ENCODE data around the gene GPX2.

Gene GPX2

DNA sequence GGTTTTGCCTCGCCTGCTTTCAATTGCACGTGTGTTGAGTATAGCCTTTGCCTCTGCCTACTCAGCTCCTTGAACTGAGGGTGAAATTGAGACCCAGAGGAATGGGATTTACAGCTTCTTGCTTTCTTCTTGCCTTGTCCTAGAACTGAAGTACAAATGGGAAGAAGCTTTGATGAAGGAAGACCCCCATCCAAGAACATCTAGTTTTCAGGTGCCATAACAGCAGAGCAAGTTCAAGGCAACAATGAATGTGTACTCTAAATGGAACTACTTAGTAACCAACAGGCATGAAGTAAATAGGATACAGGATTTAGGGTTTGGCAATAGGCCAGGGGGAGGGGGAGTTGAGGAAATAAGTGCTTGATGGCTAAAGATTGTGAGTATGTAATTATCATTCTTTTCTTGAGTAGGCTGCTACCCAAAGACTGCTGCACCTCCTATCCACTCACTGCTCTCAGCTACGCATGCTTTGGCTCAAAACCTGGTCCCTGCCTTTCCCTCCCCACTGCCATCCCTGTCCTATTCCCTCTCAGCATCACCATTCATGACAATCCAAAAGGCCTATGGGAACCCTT, 2.1 kb downstream of the GPX2 start:
- no peak for DNase-seq (ENCODE audit: low read depth, low spot score)

DNA sequence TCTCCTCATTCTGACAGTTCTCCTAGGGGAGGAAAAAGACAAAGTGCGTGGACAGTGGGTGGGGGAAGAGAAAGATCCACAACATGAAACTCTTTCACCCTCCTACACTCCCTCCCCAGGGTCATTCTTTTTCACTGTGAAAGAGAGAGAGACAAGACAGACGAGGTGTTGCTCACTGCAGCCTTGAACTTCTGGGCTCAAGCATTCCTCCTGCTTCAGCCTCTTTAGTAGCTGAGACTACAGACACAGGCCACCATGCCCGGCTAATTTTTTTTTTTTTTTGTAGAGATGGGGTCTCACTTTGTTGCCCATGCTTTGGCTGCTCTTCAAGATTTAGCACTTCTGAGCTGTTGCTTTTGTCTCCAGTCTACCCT, 2.7 kb downstream of the GPX2 start:
- DNase-seq (ENCODE audit: low read depth, low spot score), result no peak

DNA sequence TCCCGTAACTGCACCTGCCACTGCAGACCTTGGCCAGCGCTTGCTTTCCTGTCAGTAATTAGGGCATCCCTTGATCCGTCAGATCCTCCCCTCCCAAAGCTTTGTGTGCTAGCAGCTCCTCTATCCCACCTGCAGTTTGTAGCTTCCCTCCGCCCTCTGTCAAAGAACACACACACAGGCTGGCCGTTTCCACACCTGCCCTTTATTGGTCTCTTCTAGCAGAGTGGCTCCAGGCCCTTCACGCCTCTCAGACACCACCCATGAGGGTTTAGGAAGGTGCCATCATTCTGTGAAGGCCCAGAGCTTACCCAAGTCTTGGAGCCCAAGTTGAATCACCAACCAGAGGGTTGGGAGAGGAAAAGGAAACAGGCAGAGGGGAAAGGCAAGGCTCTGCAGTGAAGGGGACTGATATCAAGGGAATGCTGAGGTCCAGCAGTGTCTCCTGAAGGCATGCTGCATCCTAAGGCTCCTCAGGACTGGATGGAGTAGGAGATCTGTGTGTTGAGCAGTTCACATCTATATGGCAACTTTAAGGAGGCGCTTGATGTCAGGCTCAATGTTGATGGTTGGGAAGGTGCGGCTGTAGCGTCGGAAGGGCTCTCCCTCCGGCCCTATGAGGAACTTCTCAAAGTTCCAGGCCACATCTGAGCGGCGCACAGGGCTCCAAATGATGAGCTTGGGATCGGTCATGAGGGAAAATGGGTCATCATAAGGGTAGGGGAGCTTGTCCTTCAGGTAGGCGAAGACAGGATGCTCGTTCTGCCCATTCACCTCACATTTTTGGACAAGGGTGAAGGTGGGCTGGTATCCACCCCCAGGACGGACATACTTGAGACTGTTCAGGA, 3.4 kb downstream of the GPX2 start:
- DNase-seq (ENCODE audit: low read depth, low spot score), result no peak

DNA sequence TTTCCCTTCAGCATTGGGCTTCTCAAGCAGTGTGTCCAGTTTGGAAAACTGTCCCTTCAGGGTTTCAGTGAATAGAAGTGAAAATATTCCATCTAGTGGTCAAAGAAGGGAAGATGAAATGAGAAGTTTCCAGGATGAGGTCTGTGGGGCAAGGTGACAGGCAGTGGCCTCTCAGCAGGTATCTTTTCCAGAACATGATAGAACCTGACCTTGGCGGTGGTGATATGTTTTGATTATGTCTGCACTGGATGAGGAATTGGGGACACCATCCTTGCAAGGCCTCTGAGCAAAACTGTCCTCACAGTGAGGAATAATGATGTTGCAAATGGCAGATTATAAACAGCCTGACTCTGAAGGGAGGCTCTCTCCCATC, 4.7 kb downstream of the GPX2 start:
- no peak for DNase-seq (ENCODE audit: low read depth, low spot score)

DNA sequence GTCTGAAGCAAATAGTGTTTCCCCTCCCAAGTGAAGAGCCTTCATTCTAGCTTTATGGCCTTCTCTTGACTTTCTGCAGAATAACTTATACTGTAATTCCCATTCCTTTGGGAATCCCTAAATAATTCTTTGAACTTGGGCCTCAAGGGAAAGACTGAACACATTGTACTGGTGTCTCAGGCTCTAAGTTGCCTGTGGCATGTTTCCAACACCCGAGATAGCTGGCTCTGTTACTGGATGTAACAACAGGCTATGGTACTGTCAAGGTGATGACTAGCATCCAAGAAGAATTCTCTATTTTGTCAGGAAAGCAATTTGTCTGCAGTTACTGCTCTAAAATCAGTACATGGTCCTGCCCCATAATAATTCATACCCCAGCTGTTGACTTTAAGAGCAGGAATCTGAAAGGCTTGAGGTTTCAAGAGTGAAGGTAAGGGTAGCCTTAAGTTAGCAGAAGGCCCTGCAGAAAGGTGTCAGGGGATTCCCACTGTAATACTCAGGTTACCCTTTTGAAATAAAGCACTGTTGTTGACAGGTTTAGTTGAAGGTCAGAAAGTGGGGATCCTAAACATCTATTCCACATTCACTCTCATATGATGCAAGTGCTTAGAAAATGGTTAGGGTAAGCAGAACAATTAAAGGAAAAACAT, 5.2 kb downstream of the GPX2 start:
- DNase-seq (ENCODE audit: low read depth, low spot score), result no peak

DNA sequence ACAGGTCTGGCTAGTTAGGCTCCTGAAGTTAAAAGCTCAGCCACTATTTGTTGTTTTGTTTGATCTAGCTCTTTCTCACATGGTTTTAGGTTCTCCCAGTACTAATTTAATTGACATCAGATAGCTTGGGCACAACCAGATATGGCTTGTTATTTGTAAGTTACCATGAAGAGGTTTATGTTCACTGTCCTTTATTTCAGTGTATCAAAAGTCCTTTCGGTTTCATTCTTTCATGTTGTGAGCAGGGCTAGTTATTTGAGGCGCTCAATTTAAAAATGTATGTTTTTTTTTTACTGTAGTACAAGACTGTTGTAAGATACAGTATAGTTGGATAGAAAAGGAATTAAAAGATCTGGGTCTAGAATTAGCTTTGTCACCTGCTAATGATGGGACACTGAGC, 7.0 kb downstream of the GPX2 start:
- DNase-seq (ENCODE audit: low read depth, low spot score), result no peak

DNA sequence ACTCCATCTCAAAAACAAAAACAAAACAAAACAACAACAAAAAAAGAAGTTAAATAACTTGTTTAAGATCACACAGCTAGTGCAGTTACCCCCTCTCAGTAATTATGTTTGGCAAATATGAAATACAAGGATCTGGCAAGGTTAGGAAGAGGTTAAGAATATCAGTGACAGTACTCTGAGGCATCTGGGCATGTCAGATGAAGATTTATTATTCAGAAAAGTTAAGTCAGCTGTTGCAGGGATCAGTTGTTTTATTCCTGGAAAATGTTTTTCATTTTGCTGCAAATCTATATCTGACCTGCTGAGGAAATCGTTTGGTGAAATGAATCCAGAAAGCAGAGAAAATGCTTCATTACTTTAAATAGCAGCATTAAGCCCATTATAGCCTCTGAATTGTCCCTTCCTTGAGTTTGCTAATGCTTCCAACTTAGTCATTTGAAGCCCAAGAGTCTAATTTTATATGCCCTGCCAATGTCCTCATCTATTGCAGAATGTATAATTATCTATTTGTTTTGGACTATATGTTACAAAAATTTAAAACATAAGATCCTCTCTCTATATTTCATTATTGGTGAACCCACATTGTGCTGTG, 8.1 kb downstream of the GPX2 start:
- no peak for DNase-seq (ENCODE audit: low read depth, low spot score)

DNA sequence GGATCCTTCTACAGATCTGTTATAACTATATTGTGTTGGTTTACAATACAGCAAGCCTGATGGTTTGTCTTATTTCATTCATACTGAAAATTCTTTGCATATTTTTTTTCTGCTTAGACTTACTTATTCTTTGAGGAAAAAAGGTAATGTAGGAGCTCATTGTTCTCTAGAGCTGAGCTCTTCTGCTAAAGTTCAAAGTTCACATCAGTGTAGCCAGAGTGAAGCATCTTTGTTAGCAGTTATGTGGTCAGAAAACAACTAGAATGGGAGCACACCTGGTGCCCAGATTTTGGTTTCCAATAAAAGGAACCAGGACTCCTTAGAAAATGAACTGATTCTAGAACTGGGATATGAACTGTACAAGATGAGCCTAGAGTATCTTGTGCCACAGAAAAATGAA, 10.3 kb downstream of the GPX2 start:
- DNase-seq (ENCODE audit: low read depth, low spot score), result no peak

DNA sequence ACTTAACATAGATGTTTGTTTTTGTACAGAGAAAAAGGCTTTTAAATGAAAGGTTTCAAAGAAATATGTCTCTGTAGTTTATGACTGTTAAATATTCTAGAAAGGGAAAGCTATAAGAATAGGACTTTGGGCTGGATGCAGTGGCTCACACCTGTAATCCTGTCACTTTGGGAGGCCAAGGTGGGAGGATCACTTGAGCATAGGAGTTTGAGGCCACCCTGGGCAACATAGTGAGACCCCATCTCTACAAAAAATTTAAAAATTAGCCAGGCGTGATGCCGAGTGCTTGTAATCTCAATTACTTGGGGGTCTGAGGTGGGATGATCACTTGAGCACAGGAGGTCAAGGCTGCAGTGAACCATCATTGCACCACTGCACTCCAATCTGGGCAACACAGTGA, 11.4 kb downstream of the GPX2 start:
- no peak for DNase-seq (ENCODE audit: low read depth, low spot score)

DNA sequence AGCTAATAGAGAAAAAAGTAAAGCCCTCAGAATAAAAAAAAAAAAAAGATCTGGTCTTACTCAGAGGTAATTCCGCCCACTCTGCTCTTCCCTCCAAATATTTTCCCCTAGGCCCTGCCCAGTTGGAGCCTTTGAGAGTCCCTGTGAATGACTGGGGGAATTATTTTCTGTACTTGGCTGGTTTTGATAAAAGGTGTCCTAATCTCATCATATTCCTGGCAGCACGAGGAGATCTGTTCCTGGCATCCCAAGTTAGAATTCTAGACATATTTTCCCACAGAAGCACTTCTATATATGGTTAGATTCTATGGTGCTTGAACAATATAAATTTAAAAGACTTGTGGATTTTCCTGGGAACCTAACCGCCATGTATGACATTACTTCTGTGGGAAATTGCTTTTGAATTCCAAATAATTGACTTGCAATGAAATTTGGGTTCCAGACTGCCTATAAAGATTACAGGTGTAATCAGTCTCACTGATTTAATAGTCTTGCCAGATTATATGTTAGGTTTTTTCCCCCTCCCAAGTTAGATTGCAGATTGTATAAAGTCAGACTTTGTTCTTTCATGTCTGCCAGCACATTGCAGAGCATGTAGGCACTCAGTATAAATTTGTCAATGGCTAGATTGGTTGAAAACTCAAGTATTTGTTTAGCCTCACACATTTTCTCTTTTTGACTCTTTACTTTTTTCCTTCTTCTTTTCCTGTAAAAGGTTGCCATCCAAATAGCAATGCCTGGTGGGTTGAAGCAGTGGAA, 12.3 kb downstream of the GPX2 start:
- DNase-seq (ENCODE audit: low read depth, low spot score), result no peak

DNA sequence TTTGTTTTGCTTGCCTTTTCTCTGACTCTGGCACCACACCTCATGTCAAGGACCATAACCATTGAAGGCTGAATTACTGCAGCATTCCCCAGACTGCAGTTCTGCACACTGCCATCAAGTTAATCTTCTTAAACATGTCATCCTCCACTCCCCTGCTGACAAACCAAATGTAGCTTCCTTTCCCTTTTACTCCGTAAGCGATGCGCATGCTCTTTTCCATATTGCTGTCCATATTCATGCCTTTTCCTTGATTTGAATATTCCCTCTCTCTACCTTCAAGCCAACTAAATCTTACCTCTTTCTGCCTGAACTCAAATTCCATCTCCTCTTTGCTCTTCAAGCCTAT, 13.6 kb downstream of the GPX2 start:
- DNase-seq (ENCODE audit: low read depth, low spot score), result no peak

DNA sequence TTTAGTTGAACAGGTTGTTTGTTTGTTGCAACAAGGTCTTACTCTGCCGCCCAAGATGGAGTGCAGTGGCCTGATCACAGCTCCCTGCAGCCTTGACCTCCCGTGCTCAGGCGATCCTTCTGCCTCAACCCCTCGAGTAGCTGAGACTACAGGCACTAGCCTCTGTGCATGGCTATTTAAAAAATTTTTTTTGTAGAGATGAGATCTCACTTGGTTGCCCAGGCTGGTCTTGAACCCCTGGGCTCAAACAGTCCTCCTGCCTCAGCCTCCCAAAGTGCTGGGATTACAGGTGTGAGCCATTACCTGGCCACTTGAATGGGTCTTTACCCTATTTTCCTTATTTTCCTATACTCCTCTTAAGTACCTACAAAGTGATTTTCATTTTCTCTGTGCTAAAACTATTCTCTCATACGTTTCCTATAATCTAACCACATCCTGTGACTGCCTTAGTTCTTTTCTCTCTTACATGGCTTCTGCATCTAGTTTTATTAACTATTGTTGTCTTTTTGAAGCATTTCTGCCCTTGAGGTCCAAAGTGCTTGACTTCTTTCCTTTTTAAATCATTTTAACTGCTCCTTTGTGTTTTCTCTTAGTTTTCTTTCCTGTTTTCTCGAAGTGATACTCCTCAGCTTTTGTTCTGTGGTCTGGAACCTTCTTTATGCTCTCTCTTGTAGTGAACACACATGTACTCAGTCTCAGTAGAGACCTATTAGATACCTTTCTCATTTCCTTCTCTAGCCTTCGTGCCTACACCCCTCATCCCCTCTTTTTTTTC, 14.1 kb downstream of the GPX2 start:
- no peak for DNase-seq (ENCODE audit: low read depth, low spot score)

DNA sequence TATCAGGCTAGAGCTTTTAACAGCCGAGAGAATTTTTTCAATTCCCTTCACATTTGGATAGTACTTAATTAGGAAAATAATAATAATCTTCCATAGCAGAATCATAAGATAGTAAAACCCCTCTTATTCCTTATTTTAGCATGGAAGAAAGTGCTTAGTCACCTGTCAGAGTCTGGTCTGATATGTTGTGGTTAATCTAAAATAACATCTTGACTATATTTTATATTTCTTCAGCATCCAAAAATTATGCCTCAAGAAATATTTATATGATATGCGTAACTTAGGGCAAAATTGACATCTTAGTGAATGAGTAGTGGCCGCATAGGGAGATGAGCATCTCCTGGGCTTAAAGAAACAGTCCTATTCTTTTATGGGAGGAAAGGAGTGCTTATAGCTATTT, 15.5 kb downstream of the GPX2 start:
- no peak for DNase-seq (ENCODE audit: low read depth, low spot score)

DNA sequence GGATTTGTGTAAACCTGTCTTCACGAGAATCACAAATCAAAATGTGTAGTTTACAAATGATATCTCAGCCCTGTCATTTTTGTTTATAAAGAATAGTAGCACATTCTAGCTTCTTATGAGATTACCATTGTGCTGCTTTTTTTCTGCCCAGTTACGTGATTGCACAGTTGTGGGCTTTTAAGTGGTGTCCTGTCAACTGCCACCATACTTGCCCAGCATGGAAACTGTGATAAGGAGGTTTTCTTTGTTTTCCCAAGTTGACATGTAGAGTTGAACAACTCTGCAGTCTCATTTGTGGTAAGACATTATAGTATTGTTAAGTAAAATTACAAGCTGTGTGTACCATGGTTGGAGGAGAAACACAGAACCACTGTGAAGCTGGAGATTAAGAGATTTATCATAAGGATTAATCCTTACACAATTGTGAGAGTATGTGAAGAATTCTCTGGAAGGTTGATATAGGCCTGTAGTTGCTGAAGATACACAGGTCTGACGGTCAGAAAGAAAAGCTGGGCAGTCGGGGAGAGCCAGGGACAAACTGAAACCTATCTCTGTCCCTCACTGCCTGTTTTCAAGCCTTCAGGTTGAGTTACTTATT, 16.0 kb downstream of the GPX2 start:
- no peak for DNase-seq (ENCODE audit: low read depth, low spot score)

DNA sequence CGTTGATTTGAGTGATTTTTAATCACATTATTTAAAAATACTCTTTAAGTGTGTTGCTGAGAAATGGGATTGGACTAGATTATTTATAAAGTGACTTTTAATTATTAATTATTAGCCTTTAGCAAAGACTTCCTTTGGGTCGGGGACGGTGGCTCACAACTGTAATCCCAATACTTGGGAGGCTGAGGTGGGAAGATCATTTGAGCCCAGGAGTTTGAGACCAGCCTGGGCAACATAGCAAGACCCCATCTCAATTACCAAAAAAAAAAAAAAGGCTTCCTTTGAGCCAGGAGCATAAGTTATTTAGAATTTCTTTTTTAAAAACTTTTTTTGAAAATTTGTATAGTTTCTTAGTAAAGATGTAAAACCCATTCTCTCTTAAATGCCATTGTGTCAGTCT, 19.5 kb downstream of the GPX2 start:
- DNase-seq (ENCODE audit: low read depth, low spot score), result no peak

DNA sequence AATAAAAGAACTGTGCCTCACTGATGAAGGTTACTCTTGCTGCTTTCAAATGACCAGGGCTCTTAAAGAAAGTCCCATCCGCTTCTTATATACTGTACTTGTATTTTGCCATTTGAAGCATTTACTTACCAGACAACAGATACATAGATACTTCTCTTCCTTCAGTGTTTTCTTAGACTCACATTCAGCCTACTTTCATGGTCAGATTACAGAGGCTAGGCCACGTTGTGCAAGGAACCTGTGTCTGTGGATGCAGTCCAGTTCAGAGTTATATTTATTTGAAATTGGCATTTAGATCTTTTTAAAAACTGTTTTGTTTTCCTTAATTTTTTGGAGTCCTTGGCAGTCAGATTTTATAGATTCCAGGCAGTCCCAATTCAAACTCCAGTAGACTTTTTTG, 22.1 kb downstream of the GPX2 start:
- DNase-seq (ENCODE audit: low read depth, low spot score), result no peak

DNA sequence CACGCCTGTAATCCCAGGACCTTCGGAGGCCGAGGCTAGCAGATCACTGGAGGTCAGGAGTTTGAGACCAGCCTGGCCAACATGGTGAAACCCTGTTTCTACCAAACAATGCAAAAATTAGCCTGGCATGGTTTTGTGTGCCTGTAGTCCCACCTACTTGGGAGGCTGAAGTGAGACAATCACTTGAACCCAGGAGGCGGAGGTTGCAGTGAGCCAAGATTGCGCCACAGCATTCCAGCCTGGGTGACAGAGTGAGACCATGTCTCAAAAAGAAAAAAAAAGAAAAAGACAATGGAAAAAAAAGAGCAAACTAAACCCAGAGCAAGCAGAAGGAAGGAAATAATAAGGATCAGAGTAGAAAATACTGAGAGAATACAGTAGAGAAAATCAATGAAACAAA, 22.9 kb downstream of the GPX2 start:
- DNase-seq (ENCODE audit: low read depth, low spot score), result no peak

DNA sequence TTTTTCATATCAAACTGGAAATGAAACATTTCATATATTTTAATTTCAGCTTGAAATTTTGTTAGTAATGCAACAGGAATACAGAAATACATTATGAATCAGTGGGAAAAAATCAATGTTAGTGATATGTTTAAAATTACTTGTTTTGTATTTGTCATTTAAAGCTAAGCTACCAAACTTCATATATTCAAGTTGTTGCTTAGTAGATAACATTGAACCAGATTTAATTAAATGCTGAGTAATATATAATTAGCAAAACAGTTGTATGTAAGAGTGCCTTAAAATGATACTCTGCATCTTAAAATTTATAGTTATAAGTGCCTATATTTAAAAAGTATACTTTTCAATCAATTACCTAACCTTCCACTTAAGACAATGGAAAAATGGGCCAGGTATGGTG, 23.3 kb downstream of the GPX2 start:
- no peak for DNase-seq (ENCODE audit: low read depth, low spot score)

DNA sequence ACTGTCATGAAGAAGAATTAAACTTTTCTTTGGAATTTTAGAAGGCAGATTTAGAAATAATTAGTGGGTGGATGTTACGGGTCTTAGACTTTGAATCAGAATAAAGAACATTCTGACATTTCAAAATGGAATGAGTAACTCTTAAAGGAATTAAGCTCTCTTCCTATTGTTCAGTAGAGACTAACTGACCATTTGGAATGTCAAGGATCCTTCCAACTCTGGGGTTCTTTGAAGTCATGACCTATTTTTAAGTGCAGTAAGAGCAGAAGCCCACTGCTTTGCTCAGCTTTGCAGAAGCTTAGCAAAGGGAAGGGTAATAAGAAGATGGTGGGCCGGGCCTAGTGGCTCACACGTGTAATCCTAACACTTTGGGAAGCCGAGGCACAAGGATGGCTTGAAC, 24.3 kb downstream of the GPX2 start:
- no peak for DNase-seq (ENCODE audit: low read depth, low spot score)

DNA sequence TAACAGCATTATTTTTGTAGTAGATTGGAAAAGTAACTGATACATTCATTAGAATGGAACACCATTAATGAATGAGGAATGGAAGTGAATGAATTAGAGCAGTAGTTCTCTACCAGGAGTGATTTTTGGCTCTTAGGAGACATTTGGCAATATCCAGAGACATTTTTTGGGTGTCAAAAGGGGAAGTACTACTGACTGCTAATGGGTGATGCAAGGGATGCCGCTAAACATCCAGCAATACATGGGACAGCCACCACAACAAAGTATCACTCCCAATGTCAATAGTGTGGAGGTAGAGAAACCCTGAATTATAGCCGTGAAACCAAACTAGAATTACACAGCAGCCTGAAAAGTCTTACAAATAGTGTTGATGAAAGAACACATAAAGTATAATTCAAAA, 26.7 kb downstream of the GPX2 start:
- DNase-seq (ENCODE audit: low read depth, low spot score), result no peak

DNA sequence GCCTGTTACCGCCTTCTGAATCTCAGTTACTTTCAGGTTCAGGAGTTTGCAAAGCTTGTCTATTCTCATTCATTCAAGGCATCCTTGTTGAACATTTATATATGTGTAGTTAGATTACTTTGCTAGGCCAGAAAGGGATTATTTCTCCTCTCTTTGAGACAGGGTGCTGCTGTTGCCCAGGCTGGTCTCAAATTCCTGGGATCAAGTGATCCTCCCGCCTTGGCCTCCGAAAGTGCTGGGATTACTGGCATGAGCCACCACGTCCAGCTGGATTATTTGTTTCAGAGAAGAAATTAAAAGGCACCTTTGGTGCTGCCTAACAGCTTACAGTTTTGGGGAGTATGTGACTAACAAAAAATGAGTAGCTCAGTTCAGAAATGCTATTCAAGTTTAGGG, 27.5 kb downstream of the GPX2 start:
- no peak for DNase-seq (ENCODE audit: low read depth, low spot score)
